HG02943 (cell line): Measurements from ENCODE around the gene IGIP.

Experiments
- ATAC-seq: cut with Tn5 transposase; IDR thresholded peaks from one replicate; pipeline ENCODE4 v1.9.1; 2021; ENCODE audit warnings: mild to moderate bottlenecking, low read depth, moderate library complexity; ENCODE audit not compliant: unreplicated experiment

IGIP gene

GRCh38 chr5:140111011-140111858 lies 14.5 kb upstream of the IGIP start:
- ATAC-seq: no peak

- ATAC-seq: no peak
Observed at GRCh38 chr5:140111859-140112551, 13.7 kb upstream of the IGIP start.

GRCh38 chr5:140112685-140113179 lies 13.0 kb upstream of the IGIP start:
- no peak for ATAC-seq

GRCh38 chr5:140113180-140113698 lies 12.5 kb upstream of the IGIP start:
- ATAC-seq: no peak

- peak; percentile 90 for ATAC-seq
Observed at GRCh38 chr5:140113699-140114263, 12.0 kb upstream of the IGIP start, which contains the start of gene PURA. Gene PURA, plus strand, starts transcription at chr5:140114109. Its CDS starts 73 bp downstream, at chr5:140114182.

GRCh38 chr5:140114341-140115185 lies 11.2 kb upstream of the IGIP start:
- peak; percentile 31 for ATAC-seq

- no peak for ATAC-seq
Observed at GRCh38 chr5:140115186-140115500, 10.6 kb upstream of the IGIP start.

GRCh38 chr5:140116716-140117115 lies 9.0 kb upstream of the IGIP start:
- no peak for ATAC-seq

- ATAC-seq: no peak
Observed at GRCh38 chr5:140117523-140117922, 8.2 kb upstream of the IGIP start.

GRCh38 chr5:140118302-140118936 lies 7.3 kb upstream of the IGIP start:
- ATAC-seq: no peak

GRCh38 chr5:140126315-140127012 lies 727 bp downstream of the IGIP start:
- no peak for ATAC-seq

- ATAC-seq: no peak
Observed at GRCh38 chr5:140128376-140128775, 2.6 kb downstream of the IGIP start.

GRCh38 chr5:140130949-140131733 lies 5.4 kb downstream of the IGIP start:
- ATAC-seq: no peak

- ATAC-seq: no peak
Observed at GRCh38 chr5:140131967-140132409, 6.3 kb downstream of the IGIP start.

- ATAC-seq: no peak
Observed at GRCh38 chr5:140133514-140134167, 7.9 kb downstream of the IGIP start.

- ATAC-seq: no peak
Observed at GRCh38 chr5:140134277-140134935, 8.7 kb downstream of the IGIP start.

- ATAC-seq: no peak
Observed at GRCh38 chr5:140135127-140135526, 9.4 kb downstream of the IGIP start.
